Esophagus squamous epithelium (tissue), 4 donors: ENCODE data around the gene MEOX2.

Source experiments
- POLR2A ChIP-seq, 4 donors: fragments of 450-650 bp; IDR thresholded peaks; one replicate each; pipeline ENCODE4 v1.6.1; 2017; ENCODE audit warnings: antibody characterized with exemption in 4 of 4, mild to moderate bottlenecking in 4 of 4, moderate library complexity in 3 of 4
- TF ChIP-seq, protein P1 (sequence below), 6 experiments: fragments of 450-650 bp in 4 of 6; fragments of 200-600 bp in 2 of 6; sonication (generic) in 2 of 6; IDR thresholded peaks; one replicate each; pipeline ENCODE4 v1.5.1; 2016 to 2019; ENCODE audit warnings: antibody characterized with exemption in 6 of 6, mild to moderate bottlenecking in 4 of 6, moderate library complexity in 4 of 6

DNA sequence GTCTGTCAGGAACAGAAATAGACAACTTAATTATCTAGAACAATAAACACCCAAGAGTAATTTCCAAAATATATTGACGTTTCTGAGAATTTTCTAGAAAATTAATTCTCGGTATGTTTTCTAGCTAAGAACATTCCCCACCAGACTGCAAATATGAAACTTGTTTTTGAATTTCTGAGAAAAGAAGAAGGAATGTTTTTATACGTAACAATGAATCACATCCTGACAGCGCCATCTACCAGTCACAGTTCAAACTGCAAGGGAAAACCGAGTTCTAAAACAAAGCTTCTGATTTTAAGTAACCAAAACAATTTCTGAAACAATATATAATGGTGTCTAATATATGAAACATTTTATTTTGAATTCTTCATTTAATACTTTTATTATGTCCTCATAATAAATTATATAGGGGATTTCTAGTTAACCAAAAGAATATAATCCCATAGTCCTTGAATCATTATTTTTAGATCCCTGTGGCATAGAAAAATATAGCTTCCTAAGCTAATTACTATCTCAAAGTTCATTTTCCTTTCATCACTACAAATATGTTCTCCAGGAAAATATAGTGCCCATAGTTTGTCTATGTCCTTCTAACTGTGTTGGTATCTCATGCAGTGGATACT, 34.5 kb upstream of the MEOX2 start:
- TF ChIP-seq, protein P1, sequence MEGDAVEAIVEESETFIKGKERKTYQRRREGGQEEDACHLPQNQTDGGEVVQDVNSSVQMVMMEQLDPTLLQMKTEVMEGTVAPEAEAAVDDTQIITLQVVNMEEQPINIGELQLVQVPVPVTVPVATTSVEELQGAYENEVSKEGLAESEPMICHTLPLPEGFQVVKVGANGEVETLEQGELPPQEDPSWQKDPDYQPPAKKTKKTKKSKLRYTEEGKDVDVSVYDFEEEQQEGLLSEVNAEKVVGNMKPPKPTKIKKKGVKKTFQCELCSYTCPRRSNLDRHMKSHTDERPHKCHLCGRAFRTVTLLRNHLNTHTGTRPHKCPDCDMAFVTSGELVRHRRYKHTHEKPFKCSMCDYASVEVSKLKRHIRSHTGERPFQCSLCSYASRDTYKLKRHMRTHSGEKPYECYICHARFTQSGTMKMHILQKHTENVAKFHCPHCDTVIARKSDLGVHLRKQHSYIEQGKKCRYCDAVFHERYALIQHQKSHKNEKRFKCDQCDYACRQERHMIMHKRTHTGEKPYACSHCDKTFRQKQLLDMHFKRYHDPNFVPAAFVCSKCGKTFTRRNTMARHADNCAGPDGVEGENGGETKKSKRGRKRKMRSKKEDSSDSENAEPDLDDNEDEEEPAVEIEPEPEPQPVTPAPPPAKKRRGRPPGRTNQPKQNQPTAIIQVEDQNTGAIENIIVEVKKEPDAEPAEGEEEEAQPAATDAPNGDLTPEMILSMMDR (IDR thresholded peaks at IDR 0.05): peak in 4 of 6 experiments; percentile 39 to 57 (median 50)
- TF ChIP-seq POLR2A (IDR thresholded peaks at IDR 0.05): no peak
